ENCODE results near the gene NOS1.

GRCh38 chr12:117330441-117331113 lies 30.8 kb downstream of the NOS1 start:
- TF ChIP-seq PATZ1 (CRISPR knock-in tag; IDR thresholded peaks at IDR 0.05; ENCODE audit: borderline replicate concordance) (no peak), TCF4 (CRISPR knock-in tag; IDR thresholded peaks at IDR 0.05; ENCODE audit: borderline replicate concordance) (no peak), ZFP3 (CRISPR knock-in tag; IDR thresholded peaks at IDR 0.05) (no peak), GLIS3 (CRISPR knock-in tag; IDR thresholded peaks at IDR 0.05) (no peak), TSHZ2 (CRISPR knock-in tag; IDR thresholded peaks at IDR 0.05) (no peak), ZFP30 (CRISPR knock-in tag; IDR thresholded peaks at IDR 0.05) (no peak), POU6F1 (CRISPR knock-in tag; IDR thresholded peaks at IDR 0.05; ENCODE audit: borderline replicate concordance, low read depth) (no peak), CREB5 (CRISPR knock-in tag; IDR thresholded peaks at IDR 0.05; ENCODE audit: low read depth) (no peak), TOX (CRISPR knock-in tag; IDR thresholded peaks at IDR 0.05; ENCODE audit: borderline replicate concordance) (no peak), ARNTL (CRISPR knock-in tag; IDR thresholded peaks at IDR 0.05; ENCODE audit: borderline replicate concordance, low read depth) (no peak), SNAI2 (CRISPR knock-in tag; IDR thresholded peaks at IDR 0.05) (no peak), ZC3H10 (CRISPR knock-in tag; IDR thresholded peaks at IDR 0.05) (no peak), ZNF565 (CRISPR knock-in tag; conservative IDR thresholded peaks at IDR 0.05; ENCODE audit: low read depth) (no peak)

All from SK-N-SH treated with all-trans-retinoic acid at 6 μM for 48 hours (cell line).